Measurements from ENCODE around the gene MOG.
"Not testable (repeated sequence)": the region's sequence is repeated elsewhere in the genome, so short reads cannot be mapped to it uniquely, and the experiment has no call there.

MOG gene

DNA sequence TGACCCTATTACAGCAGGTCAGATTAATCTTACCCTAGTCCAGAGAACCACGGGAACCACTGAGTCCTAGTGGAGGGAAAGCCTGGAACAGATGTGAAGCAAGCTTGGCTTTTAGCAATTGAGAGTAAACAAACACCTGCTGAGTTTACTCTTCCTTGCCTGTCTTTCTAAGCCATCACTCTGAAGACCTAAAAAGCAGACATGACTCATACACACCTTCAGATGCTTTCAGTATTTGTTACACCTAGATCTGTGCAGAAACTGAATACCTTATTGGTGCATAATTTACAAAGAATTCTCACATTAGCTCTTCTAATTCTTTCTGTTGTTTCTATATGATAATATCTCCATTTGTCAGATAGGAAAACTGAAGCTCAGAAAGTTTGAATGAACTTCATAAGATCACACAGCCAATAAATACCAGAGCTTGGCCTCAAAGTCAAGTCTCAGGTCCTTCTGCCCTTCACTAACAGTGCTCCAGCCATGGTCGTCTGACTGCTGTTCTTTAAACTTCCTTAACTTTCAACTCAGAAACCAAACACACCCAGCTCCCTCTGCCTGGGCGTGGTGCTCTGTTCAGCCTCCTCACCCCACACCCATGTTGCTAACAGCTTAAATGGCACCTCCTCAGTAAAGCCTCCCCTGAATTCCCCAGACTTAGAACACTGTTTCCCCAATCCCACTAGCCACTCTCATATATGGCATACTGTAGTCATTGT, 15.3 kb upstream of the MOG start:
- no peak for DNase-seq (ENCODE audit: low spot score)

DNA sequence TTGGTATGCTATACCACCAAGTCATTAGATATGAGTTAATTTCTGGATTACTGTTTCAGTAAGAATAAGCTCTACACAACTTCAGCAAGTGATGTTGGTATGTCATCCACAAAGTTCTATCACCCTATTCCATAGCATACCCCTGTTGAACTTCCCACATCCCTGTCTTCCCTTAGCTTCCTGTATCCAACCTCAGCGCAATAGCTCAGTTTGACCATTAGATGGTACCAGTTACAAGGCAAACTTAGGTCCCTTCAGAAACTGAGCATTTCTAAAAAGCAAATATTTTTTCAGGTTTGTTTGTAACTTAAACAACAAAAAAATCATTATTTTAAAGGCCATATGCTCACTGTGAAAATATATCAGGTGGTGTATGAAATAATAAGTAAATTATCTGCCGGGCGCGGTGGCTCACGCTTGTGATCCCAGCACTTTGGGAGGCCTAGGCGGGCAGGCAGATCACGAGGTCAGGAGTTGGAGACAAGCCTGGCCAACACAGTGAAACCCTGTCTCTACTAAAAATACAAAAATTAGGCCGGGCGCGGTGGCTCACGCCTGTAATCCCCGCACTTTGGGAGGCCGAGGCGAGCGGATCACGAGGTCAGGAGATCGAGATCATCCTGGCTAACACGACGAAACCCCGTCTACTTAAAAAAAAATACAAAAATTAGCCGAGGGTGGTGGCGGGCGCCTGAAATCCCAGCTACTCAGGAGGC, 8.8 kb upstream of the MOG start:
- no peak for DNase-seq (ENCODE audit: low spot score)

DNA sequence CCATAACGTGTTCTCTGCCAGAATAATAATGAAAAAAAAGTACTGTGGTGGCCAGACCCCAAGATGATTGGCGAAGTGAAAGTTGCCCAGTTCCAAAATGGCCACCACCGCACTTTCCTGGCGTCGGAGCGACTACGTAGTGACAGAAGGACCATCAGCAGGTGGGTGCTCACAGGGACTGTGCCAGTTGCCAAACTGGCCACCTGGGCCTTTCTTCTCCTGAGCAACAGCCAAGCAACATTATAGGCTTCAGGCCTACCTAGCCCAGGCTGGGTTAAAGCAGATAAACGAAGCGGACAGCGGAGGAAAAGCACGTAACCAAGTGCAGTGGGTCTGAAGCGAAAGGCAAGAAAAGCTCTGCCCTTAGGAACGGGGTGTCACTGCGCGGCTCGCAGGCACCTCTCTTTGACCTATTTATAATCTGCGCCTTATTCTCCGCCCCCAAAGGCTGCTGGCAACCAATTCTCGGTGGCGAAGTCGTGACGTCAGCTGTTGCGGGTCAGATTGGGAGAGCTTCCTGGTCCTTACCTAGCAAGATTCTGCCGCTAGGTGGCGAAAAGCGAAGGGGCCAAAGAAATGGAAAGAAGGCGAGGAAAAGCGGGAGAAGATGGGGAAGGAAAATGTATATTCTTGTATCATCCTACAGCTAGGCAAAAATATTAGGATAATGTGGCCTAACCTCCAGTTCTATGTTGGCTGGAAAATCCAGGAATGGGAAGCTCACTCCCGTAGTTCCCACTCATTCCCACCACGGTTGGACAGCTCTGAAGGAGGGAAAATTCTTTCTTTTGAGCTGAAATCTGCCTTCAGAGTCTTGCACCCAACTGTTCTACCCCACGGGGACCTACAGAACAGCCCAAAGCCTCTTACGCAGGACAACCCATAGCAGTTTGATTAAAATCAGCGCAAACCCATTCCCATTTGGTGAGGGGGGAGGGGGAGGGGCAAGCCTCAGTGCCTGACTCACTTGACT, 6.9 kb upstream of the MOG start:
- DNase-seq (ENCODE audit: low spot score): peak; percentile 95

DNA sequence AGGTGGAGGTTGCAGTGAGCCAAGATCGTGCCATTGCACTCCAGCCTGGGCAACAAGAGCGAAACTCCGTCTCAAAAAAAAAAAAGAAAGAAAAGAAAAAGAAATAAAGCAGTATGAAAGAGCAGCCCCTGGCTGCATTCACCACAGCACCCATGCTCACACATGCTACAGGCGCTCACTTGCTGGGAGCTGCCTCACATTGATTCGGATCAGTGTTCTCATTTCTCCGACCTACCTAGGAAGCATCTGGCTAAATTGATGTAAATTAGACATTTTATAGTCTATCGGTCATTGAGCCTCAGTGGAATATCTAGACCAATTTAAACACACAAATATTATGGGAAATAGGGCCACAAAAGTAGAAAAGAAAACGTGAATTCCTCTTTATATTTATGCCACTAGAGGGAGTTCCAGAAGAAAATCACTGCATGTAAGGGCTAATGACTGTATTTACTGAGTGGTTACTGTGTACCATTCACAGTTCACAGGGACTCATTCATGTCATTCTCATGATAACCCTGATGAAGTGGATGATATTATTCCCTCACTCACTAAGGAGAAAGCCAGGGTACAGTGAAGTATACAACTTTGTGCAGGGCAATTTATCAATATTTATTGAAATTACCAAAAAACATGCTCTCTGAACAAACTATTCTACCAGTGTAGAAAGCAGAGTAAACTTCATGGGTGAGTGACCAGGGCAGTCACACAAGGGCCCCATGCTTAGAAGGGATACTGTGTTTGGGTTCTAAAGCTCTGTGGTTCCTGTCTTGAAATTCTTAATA, 5.3 kb upstream of the MOG start:
- DNase-seq (ENCODE audit: low spot score): no peak

DNA sequence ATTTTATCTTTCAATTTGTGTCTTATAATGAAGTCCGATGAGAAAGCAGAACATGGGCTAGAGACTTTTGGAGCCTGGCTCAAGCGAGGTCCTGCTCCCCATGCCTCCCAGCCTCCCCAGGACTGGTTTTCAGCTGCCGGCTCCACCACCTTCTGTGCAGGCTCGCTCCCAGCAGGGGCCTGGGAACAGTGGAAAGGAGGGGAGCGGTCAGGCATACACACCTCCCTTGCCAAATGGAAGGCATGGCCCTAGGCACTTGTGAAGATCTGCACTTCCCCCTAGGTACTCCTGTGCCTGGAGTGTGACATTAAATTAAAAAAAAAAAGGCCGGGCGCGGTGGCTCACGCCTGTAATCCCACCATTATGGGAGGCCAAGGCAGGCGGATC, 4.7 kb upstream of the MOG start:
- DNase-seq (ENCODE audit: low spot score): no peak

DNA sequence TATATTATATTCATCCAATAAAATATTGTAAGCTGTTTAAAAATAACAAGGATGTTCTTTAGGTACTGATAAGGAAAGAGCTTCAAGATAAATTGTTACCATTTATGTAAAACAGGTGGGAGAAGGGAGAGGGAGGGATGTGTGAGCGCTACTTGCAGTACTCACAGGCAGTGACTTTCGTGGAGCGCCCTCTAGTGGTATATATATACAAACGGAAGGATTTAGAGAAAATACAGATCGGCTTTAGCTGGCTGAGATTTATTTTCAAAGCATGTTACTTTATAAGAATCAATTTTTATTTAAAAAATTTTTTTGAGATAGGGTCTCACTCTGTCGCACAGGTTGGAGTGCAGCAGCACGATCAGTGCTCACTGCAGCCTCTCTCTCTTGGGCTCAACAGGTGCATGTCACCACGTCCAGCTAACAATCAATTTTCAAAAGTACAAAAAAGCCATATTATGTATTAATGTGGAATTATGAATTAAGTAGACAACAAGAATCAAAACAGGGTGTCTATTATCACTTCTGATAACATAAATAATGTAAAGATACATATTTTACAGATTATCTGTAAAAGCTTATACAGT, 3.3 kb upstream of the MOG start:
- peak; percentile 60 for DNase-seq (ENCODE audit: low spot score)

DNA sequence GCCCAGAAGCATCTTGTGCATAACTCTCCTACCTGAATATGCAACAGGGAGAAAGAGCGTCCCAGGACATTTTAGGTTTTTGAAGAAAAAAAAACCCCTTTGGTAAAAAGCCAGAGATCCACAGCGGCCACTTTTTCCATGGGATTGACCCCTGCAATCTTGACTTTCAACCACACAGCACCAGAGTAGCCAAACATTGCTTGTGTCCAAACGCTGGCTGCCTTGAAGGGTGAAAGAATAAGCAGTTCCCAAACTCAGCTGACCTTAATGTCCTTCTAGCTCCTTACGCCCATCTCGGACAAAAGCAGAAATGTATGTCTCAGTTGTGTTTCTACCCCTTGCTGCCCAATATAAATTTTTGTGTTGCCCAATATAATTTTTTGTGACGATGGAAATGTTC, 1.2 kb upstream of the MOG start:
- no peak for DNase-seq (ENCODE audit: low spot score)

DNA sequence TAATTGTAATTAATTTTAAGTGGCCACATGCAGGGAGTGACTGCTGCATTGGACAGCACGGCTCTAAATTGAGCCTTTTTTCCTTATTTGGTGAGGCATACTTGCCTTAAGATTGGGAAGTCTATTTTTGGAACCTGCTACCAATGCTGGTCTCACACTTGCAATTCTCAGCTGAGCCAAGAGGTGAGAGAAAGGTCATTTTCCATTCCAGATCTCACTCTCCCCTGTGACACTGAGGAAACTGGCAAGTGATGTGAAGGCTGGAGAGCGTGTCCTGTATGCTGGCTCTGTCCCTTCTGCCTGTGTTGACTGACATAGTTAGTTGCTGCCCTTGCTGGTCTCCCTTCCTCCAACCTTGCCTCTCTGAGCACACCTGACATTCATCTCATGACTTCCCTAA, 735 bp upstream of the MOG start:
- no peak for DNase-seq (ENCODE audit: low spot score)

DNA sequence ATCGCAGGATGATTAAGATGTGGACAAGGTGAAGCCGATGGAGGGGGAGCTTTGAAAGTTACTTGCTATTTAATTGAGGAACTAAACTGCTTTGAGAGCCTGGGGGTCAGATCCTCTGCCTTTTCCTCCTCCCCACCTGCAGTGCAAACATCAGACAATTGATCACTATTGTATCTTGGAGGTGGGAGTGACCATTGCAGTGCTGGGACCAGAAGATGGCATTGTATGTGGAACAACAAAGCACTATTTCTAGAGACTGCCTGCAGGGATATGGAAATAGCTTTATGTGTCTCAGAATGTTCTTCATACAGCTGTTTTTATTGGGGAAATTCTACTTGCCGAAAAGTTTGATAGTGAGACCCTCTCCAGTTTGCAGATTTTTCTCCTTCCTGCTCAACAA, 4.2 kb downstream of the MOG start:
- no peak for DNase-seq (ENCODE audit: low spot score)

DNA sequence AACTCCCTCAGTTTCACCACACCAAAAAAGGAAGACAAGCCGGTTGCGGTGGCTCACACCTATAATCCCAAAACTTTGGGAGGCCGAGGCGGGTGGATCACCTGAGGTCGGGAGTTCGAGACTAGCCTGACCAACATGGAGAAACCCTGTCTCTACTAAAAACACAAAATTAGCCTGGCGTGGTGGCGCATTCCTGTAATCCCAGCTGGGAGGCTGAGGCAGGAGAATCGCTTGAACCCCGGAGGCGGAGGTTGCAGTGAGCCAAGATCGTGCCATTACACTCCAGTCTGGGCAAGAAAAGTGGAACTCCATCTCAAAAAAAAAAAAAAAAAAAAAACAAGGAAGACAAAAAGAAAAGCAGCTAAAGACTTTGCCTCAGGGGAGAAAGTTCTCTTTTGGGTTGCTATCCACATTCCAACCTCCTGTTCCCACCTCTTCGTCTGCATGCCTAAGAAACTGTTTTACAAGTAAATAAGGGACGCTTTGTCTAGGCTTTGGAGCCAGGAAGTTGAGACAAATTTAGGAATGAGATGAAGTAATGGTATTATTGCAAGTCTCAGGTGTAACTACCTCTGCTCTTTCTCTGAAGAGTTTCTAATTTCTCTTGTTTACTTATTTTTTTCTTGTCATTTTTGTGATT, 4.7 kb downstream of the MOG start:
- DNase-seq (ENCODE audit: low spot score): not testable (repeated sequence)

DNA sequence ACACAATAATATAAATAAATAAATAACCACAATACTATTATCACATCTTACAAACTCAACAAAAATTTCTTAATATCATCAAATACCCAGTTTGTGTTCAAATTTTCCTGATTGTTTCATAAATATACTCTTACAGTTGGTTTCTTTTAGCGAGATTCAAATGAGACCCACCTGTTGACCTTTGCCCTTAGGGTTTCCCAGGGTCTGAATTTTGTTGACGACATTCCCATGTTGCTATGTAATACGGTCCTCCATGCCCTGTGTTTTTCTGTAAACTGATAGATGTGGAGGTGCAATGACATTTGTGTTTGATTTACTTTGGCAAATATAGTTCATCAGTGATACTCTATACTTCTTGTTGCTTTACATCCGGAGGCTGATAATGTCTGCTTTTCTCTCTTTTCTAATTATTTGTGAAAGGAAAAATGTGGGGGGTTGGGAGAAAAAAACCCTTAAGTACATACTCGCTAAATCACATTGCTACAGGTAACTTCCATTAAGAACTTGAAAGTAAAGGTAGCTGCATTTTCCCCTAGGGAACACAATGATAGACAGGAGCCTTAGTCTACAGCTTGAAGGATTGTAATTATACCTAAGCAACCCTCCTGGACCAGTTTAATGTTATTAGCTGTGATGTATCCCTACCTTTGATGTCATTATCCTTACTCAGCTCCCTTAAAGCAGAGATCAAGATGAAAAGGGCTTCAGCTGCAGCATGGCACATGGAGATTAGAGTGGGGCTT, 6.6 kb downstream of the MOG start:
- no peak for DNase-seq (ENCODE audit: low spot score)

DNA sequence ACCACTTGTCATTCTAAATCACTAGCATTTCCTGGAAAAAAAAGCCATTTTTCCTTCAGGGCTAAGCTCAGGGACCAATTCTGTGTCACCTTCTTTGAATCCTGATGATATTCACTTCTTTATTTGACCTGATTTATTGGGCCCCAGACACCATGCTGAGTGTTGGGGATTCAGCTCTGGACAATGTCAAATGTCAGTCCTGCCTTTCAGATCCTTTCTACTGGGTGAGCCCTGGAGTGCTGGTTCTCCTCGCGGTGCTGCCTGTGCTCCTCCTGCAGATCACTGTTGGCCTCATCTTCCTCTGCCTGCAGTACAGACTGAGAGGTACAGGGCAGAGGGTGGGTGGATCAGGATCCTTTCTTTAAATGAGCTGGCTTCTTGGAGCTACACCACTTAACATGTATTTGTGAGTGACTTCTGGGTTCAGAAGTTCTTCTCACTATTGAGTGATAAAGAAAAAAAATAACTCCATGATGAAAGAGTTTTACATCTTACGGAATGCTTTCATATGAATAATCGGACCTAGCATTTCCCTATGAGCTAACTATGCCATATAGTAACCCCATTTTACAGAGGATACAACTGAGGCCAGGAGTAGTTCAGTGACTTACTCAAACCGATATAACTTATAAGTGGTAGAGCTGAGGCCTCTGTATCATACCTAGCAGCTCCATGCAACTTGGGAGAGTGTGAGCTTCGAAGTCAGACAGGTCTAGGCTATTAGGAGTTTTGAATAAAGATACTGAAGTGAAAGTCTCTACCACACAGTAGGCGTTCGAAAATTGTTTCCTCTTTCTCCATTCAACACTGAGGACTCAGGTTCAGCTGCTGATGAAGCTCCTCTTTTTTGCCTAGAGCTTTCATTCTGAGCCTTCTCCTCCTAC, 9.3 kb downstream of the MOG start:
- DNase-seq (ENCODE audit: low spot score): no peak

DNA sequence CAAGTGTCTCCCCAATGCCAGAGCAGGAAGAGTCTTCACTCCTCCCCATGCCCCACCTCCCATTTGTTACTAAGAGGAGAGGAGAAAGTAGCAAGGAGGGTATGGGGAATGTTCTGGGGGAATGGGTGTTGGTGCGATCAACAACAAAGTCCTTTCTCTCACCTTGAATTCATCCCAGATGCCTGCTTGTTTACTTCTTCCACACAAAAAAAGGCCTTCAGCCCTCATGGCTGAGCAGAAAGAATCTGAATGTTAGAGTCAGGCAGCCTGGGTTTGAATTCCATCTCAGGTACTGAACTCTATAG, 9.9 kb downstream of the MOG start:
- DNase-seq (ENCODE audit: low spot score): no peak

DNA sequence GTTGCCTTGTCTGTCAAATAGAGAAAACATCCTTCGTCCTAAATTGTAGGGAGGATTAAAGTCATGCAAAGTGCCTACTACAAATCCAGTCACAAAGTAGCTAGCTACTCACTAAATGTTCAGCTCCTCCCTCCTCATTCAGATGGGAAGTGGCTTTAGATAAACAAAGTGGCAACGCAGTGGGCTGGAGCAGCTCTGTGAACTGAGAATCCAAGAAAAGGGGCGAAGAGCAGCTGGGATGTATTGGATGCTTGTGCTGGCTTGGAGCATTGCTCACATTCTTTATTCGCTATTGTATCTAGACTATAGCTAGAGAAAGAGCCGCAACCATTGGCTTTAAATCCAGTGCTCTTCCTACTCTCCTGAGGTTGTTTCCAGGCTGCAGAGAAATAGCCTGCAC, 10.3 kb downstream of the MOG start:
- no peak for DNase-seq (ENCODE audit: low spot score)

DNA sequence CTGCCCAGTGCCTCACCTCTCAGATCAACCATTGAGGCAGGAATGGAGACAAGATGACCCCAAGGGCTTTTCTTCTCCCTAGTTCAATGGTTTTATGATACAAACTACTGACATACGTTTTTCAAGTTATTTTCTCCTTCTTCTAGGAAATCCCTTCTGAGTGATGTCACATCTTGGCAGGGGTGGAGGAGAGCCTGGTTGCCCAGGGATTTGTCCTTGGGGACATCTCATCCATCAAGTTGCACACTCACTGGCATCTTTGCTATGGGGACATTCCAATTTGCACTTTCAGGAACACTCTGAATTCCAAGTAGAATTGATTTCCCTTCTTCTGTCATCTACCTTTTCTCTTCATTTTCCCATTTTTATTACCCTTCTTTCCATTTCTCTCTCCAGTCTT, 14.1 kb downstream of the MOG start:
- DNase-seq (ENCODE audit: low spot score): no peak

DNA sequence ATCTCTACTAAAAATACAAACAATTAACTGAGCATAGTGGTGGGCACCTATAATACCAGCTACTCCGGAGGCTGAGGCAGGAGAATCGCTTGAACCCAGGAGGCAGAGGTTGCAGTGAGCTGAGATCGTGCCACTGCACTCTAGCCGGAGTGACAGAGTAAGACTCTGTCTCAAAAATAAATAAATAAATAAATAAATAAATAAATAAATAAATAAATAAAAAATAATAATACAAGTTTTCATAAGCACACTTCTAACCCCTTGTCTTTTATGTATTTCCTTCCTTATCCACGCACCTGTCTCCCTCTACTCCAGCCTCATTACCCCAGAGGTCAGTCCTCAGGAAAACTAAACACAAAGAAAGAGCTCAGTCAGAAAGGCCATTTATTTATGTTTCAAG, 15.2 kb downstream of the MOG start:
- not testable (repeated sequence) for DNase-seq (ENCODE audit: low spot score)

DNA sequence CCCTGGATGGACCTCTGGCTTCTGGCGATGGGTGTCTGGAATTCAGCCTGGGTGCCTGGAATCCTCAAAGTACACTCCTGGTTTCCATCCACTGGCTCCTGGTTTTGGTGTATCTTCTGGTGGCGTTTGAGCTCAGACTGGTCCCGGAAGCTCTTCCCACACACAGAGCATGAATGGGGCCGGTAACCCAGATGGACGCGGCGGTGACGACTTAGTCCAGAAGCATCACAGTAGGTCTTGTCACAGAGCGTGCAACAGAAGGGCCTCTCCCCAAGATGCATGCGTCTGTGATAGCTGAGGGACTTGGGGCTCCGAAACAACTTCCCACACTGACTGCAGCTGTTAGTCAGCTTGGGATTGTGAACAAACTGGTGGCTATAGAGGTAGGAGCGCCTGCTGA, 16.3 kb downstream of the MOG start:
- no peak for DNase-seq (ENCODE audit: low spot score)

DNA sequence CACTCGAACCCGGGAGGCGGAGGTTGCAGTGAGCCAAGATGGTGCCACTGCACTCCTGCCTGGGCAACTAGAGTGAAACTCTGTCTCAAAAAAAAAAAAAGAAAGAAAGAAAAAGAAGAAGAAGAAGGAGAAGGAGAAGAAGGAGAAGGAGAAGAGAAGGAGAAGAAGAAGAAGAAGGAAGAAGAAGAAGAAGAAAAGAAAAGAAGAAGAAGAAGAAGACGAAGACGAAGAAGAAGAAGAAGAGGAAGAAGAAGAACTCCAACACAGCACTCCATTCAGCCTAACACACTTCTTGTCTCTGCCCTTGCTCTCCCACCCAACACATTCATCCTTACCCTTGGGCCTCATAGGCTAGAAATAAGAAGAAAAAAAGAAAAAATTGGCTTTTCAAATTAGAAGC, 17.1 kb downstream of the MOG start:
- no peak for DNase-seq (ENCODE audit: low spot score)

DNA sequence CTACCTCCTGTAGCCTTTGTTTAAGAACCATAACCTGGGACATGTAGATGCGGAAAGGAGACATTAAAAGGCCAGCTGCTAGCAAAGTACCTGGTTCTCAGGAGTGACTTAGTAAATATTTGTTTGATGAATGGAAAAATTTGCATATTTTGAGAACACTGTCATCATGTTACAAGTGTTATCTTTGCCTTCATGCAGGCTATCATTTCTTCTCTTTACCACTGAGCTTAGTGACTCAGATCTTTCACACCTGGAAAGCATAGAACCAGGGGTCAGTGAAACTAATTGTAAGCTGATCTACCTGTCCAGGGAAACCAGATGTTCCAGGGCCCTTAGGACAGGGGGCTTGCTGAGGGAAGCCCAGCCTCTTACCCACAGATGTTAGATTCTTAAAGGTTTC, 18.7 kb downstream of the MOG start:
- no peak for DNase-seq (ENCODE audit: low spot score)
